GM23338 (cell line): ENCODE results near the gene CCR7.

ENCODE experiments used
- CTCF ChIP-seq, 2 experiments: fragments of 200-600 bp in 1 of 2; sonication (generic) in 1 of 2; conservative IDR thresholded peaks; 2 replicates each; pipeline versions ENCODE4 v1.5.1 to v1.6.1; 2016 to 2017; ENCODE audit warnings: antibody characterized with exemption in 2 of 2, low read depth in 2 of 2, mild to moderate bottlenecking in 2 of 2, moderate library complexity in 1 of 2
- EZH2 ChIP-seq: fragments of 200-600 bp; sonication (generic); IDR thresholded peaks from one replicate; pipeline ENCODE4 v1.8.0; 2017; ENCODE audit warnings: antibody characterized with exemption, mild to moderate bottlenecking, low read depth; ENCODE audit not compliant: unreplicated experiment
- EZH2phosphoT487 ChIP-seq: fragments of 200-600 bp; sonication (generic); IDR thresholded peaks from one replicate; pipeline ENCODE4 v1.8.1; 2018; ENCODE audit warnings: antibody characterized with exemption; ENCODE audit not compliant: unreplicated experiment
- JUNB ChIP-seq: IDR thresholded peaks from one replicate; pipeline ENCODE4 v1.6.1; 2016; ENCODE audit warnings: antibody characterized with exemption; ENCODE audit not compliant: unreplicated experiment
- POLR2AphosphoS5 ChIP-seq: IDR thresholded peaks from 2 replicates; pipeline ENCODE4 v1.6.1; 2016; ENCODE audit warnings: antibody characterized with exemption, low read depth
- ZNF114 ChIP-seq: fragments of 250-450 bp; sonication (Bioruptor Pico); IDR thresholded peaks from 2 replicates; pipeline ENCODE4 v1.5.0; 2020; ENCODE audit warnings: mild to moderate bottlenecking, moderate library complexity
- TF ChIP-seq, protein P1 (sequence below): IDR thresholded peaks from one replicate; pipeline ENCODE4 v1.6.1; 2018; ENCODE audit warnings: antibody characterized with exemption; ENCODE audit not compliant: unreplicated experiment

- no peak for TF ChIP-seq POLR2AphosphoS5
- no peak for TF ChIP-seq CTCF (conservative IDR thresholded peaks at IDR 0.05; ENCODE audit: low read depth in 2 of 2)
- TF ChIP-seq ZNF114 (CRISPR knock-in tag) = no peak
- TF ChIP-seq, protein P1, sequence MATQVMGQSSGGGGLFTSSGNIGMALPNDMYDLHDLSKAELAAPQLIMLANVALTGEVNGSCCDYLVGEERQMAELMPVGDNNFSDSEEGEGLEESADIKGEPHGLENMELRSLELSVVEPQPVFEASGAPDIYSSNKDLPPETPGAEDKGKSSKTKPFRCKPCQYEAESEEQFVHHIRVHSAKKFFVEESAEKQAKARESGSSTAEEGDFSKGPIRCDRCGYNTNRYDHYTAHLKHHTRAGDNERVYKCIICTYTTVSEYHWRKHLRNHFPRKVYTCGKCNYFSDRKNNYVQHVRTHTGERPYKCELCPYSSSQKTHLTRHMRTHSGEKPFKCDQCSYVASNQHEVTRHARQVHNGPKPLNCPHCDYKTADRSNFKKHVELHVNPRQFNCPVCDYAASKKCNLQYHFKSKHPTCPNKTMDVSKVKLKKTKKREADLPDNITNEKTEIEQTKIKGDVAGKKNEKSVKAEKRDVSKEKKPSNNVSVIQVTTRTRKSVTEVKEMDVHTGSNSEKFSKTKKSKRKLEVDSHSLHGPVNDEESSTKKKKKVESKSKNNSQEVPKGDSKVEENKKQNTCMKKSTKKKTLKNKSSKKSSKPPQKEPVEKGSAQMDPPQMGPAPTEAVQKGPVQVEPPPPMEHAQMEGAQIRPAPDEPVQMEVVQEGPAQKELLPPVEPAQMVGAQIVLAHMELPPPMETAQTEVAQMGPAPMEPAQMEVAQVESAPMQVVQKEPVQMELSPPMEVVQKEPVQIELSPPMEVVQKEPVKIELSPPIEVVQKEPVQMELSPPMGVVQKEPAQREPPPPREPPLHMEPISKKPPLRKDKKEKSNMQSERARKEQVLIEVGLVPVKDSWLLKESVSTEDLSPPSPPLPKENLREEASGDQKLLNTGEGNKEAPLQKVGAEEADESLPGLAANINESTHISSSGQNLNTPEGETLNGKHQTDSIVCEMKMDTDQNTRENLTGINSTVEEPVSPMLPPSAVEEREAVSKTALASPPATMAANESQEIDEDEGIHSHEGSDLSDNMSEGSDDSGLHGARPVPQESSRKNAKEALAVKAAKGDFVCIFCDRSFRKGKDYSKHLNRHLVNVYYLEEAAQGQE = no peak
- TF ChIP-seq EZH2phosphoT487 = no peak
- no peak for TF ChIP-seq EZH2
- no peak for TF ChIP-seq JUNB
These were observed 25.4 kb downstream of the CCR7 start for GRCh38 chr17:40539711-40540411.
